ENCODE measurements around the gene CAMTA1. TPM values are rescaled to one million over a fixed set of nuclear protein-coding genes. Genes with fewer than 3 reads are reported as not detected.
A peak's percentile ranks its signal among the peaks of the same experiment; 100 is the strongest.

CAMTA1 gene
- polyA plus RNA-seq, 1 of the 3 experiments (the other 2 are of a cell fraction): 63.1 TPM

- TF ChIP-seq SMC3 (IDR thresholded peaks at IDR 0.05; ENCODE audit: low read depth, low read length): no peak
- TF ChIP-seq YY1 (IDR thresholded peaks at IDR 0.05; ENCODE audit: low read depth): no peak
Measured at GRCh38 chr1:7561936-7562728, 776.9 kb downstream of the CAMTA1 start (continued).

DNA sequence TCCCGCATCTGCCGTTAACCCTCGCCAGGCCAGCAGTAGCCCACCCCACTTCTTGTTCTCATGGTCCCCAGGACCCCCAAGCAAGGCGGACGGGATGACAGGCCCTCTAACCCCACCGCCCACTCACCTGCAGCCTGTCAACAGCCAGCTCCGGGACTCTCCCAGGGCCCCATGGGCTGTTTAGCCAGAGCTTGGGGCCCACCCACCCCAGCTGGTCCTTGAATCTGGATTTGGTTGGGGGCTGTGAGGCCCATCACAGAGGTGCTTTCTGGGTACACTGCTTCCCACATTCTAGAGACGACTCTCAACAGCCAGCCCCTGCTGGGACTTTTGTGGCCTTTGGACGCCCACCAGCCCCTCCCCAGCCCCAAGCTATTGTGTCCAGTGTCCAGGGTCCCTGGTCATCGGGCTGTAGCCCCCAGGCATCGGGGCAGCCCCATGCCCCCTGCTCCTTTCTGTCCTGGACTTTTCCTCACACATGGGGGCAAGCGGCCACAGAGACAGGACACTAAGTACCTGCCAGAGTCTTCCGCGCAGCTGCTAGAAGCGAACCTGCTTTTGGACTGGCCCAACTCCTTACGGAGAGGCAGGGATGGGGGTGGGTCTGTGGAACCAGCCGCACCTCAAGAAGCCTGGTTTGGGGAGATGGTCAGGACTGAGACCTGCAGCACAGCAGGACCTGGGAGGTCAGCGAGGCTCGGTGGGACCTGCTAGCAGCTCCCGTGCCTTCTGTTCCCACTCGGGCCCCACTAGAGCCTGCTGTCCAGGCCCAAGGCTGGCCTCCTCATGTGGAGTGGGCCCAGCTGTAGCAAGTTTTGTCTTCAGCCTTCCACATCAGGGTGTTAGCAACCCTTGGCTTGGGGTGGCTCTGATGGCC is 777.7 kb downstream of the CAMTA1 start:
- TF ChIP-seq, protein P1, sequence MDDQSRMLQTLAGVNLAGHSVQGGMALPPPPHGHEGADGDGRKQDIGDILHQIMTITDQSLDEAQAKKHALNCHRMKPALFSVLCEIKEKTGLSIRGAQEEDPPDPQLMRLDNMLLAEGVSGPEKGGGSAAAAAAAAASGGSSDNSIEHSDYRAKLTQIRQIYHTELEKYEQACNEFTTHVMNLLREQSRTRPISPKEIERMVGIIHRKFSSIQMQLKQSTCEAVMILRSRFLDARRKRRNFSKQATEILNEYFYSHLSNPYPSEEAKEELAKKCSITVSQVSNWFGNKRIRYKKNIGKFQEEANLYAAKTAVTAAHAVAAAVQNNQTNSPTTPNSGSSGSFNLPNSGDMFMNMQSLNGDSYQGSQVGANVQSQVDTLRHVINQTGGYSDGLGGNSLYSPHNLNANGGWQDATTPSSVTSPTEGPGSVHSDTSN (IDR thresholded peaks at IDR 0.05): no peak
- no peak for TF ChIP-seq FOXJ3 (CRISPR knock-in tag; IDR thresholded peaks at IDR 0.05)
- TF ChIP-seq TCF12 (IDR thresholded peaks at IDR 0.05): no peak
- TF ChIP-seq JUND (IDR thresholded peaks at IDR 0.05): no peak
- TF ChIP-seq, protein P2, sequence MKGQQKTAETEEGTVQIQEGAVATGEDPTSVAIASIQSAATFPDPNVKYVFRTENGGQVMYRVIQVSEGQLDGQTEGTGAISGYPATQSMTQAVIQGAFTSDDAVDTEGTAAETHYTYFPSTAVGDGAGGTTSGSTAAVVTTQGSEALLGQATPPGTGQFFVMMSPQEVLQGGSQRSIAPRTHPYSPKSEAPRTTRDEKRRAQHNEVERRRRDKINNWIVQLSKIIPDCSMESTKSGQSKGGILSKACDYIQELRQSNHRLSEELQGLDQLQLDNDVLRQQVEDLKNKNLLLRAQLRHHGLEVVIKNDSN (IDR thresholded peaks at IDR 0.05; ENCODE audit: borderline replicate concordance, low read depth): no peak
- no peak for TF ChIP-seq NRF1 (IDR thresholded peaks at IDR 0.05; ENCODE audit: low read depth, low read length)
- no peak for TF ChIP-seq ELF1 (IDR thresholded peaks at IDR 0.05)
- no peak for TF ChIP-seq NFIC (IDR thresholded peaks at IDR 0.05; ENCODE audit: borderline replicate concordance)
- TF ChIP-seq TAF1 (IDR thresholded peaks at IDR 0.05; ENCODE audit: borderline replicate concordance, low read depth, low read length): no peak
- no peak for TF ChIP-seq POLR2AphosphoS5 (IDR thresholded peaks at IDR 0.05; ENCODE audit: low read depth, low read length)
- TF ChIP-seq EZH2phosphoT487 (IDR thresholded peaks at IDR 0.05; ENCODE audit: borderline replicate concordance, low read depth): no peak
- no peak for TF ChIP-seq GABPA (IDR thresholded peaks at IDR 0.05; ENCODE audit: low read depth)
- no peak for TF ChIP-seq RAD21 (IDR thresholded peaks at IDR 0.05; ENCODE audit: low read length)
- no peak for TF ChIP-seq SIN3A (IDR thresholded peaks at IDR 0.05; ENCODE audit: borderline replicate concordance, low read depth, low read length)
- TF ChIP-seq, protein P3, sequence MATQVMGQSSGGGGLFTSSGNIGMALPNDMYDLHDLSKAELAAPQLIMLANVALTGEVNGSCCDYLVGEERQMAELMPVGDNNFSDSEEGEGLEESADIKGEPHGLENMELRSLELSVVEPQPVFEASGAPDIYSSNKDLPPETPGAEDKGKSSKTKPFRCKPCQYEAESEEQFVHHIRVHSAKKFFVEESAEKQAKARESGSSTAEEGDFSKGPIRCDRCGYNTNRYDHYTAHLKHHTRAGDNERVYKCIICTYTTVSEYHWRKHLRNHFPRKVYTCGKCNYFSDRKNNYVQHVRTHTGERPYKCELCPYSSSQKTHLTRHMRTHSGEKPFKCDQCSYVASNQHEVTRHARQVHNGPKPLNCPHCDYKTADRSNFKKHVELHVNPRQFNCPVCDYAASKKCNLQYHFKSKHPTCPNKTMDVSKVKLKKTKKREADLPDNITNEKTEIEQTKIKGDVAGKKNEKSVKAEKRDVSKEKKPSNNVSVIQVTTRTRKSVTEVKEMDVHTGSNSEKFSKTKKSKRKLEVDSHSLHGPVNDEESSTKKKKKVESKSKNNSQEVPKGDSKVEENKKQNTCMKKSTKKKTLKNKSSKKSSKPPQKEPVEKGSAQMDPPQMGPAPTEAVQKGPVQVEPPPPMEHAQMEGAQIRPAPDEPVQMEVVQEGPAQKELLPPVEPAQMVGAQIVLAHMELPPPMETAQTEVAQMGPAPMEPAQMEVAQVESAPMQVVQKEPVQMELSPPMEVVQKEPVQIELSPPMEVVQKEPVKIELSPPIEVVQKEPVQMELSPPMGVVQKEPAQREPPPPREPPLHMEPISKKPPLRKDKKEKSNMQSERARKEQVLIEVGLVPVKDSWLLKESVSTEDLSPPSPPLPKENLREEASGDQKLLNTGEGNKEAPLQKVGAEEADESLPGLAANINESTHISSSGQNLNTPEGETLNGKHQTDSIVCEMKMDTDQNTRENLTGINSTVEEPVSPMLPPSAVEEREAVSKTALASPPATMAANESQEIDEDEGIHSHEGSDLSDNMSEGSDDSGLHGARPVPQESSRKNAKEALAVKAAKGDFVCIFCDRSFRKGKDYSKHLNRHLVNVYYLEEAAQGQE (IDR thresholded peaks at IDR 0.05; ENCODE audit: low read depth, low read length): no peak
- 78% methylated on average over 13 of the region's 21 CpGs for WGBS (ENCODE audit: low lambda C conversion rate)
- Histone ChIP-seq H3K27me3 (ENCODE audit: insufficient read depth) (no peaks in the 10 kb centered on the region), H3K9ac (no peak overlapping the region), H2AFZ (ENCODE audit: low read depth) (no peak overlapping the region), H3K4me2 (no peak overlapping the region), H3K9me3 (no peaks in the 10 kb centered on the region), H3K4me1 (ENCODE audit: control insufficient read depth in 1 of 2, insufficient read depth in 2 of 2, low read depth in 1 of 2, low read length in 1 of 2) (peaks cover 0 to 61% of the 10 kb centered on the region in 2 experiments; a peak in 2 of 4 replicates), H3K27ac (ENCODE audit: low read depth in 2 of 2, low read length in 1 of 2) (peak overlapping the region in 1 of 2 experiments; percentile 100; a peak in 1 of 4 replicates), H3K4me3 (ENCODE audit: low read depth in 2 of 2, low read length in 1 of 2) (no peak overlapping the region), H4K20me1 (ENCODE audit: insufficient read depth) (no peaks in the 10 kb centered on the region), H3K79me2 (ENCODE audit: insufficient read depth) (no peaks in the 10 kb centered on the region), H3K36me3 (replicated peaks in 1 of 2; ENCODE audit: control insufficient read depth in 1 of 2, insufficient read depth in 2 of 2, low read length in 1 of 2) (no peaks in the 10 kb centered on the region), H3F3A (replicated peaks; ENCODE audit: insufficient read depth) (no peaks in the 10 kb centered on the region), H3K9me2 (no peaks in the 10 kb centered on the region)
- no peak for DNase-seq
- ChIA-PET CTCF (interaction anchor here (1.0 to 2.2 kb wide), 4 partner anchors 10 to 109 kb away, joined by 3 to 9 read pairs (median 6); no protein-coding TSS in a partner anchor), POLR2A (no interaction called here)
